ENCODE measurements around the gene POU4F2. TPM values are rescaled to one million over a fixed set of nuclear protein-coding genes. Genes with fewer than 3 reads are reported as not detected.

The POU4F2 gene
- not detected in 2 replicates for total RNA-seq

GRCh38 chr4:146638786-146639505, at the start of gene POU4F2:
POU4F2 (plus strand) TSS chr4:146638893; CDS start chr4:146639141, 248 bp downstream.

Other genes starting within 250 kb of the POU4F2 start
- gene SLC10A7, start 117.0 kb upstream of the POU4F2 start, total RNA-seq: 9.4 and 22.1 TPM in 2 replicates